HG03342 (cell line): ENCODE results near the gene TNFRSF11A.
A peak's percentile ranks its signal among the peaks of the same experiment; 100 is the strongest.

Experiments used
- ATAC-seq: cut with Tn5 transposase; IDR thresholded peaks from one replicate; pipeline ENCODE4 v1.9.1; 2021; ENCODE audit warnings: mild to moderate bottlenecking, moderate library complexity; ENCODE audit not compliant: unreplicated experiment

Gene TNFRSF11A

GRCh38 chr18:62341473-62341872 lies 16.4 kb downstream of the TNFRSF11A start:
- no peak for ATAC-seq

GRCh38 chr18:62342884-62343283 lies 17.8 kb downstream of the TNFRSF11A start:
- ATAC-seq = no peak

- ATAC-seq = no peak
Measured at GRCh38 chr18:62343316-62343715, 18.2 kb downstream of the TNFRSF11A start.

GRCh38 chr18:62345909-62346308 lies 20.8 kb downstream of the TNFRSF11A start:
- no peak for ATAC-seq

- ATAC-seq = no peak
Measured at GRCh38 chr18:62346333-62347088, 21.4 kb downstream of the TNFRSF11A start.

GRCh38 chr18:62347089-62347506 lies 22.0 kb downstream of the TNFRSF11A start:
- no peak for ATAC-seq

- no peak for ATAC-seq
Measured at GRCh38 chr18:62348474-62348873, 23.4 kb downstream of the TNFRSF11A start.

GRCh38 chr18:62353170-62353569 lies 28.1 kb downstream of the TNFRSF11A start:
- ATAC-seq = no peak

GRCh38 chr18:62354151-62354550 lies 29.0 kb downstream of the TNFRSF11A start:
- ATAC-seq = no peak

GRCh38 chr18:62357079-62357719 lies 32.1 kb downstream of the TNFRSF11A start:
- ATAC-seq = no peak

GRCh38 chr18:62360805-62361204 lies 35.7 kb downstream of the TNFRSF11A start:
- ATAC-seq = no peak

GRCh38 chr18:62361288-62361687 lies 36.2 kb downstream of the TNFRSF11A start:
- ATAC-seq = no peak

GRCh38 chr18:62364558-62364957 lies 39.4 kb downstream of the TNFRSF11A start:
- ATAC-seq = no peak

GRCh38 chr18:62365420-62365819 lies 40.3 kb downstream of the TNFRSF11A start:
- ATAC-seq = no peak

- no peak for ATAC-seq
Measured at GRCh38 chr18:62366992-62367391, 41.9 kb downstream of the TNFRSF11A start.

- ATAC-seq = peak; percentile 66
Measured at GRCh38 chr18:62368100-62368499, 43.0 kb downstream of the TNFRSF11A start.

- ATAC-seq = no peak
Measured at GRCh38 chr18:62369129-62369644, 44.1 kb downstream of the TNFRSF11A start.

GRCh38 chr18:62370366-62370765 lies 45.3 kb downstream of the TNFRSF11A start:
- ATAC-seq = no peak

- no peak for ATAC-seq
Measured at GRCh38 chr18:62371436-62371835, 46.3 kb downstream of the TNFRSF11A start.

- ATAC-seq = peak; percentile 73
Measured at GRCh38 chr18:62372156-62372555, 47.0 kb downstream of the TNFRSF11A start.

- ATAC-seq = no peak
Measured at GRCh38 chr18:62372882-62373281, 47.8 kb downstream of the TNFRSF11A start.

GRCh38 chr18:62374410-62374965 lies 49.4 kb downstream of the TNFRSF11A start:
- ATAC-seq = no peak
